Astrocyte of the cerebellum (primary cell): ENCODE results near the gene SHISA9.

ENCODE experiments used
- DNase-seq: peaks from one replicate; pipeline ENCODE4 v3.0.0-alpha.2; 2011; ENCODE audit warnings: low read depth
- H3K4me3 ChIP-seq: 2 replicates; pipeline ENCODE4 v1.5.1; 2011; ENCODE audit warnings: mild to moderate bottlenecking, low read depth, low read length, moderate library complexity
- in situ Hi-C: cut with HindIII; loops from 2 replicates; pipeline ENCODE4 v1.10.0; 2017; ENCODE audit warnings: low sequenced_read_pairs
- TF ChIP-seq, protein P1 (sequence below): IDR thresholded peaks from 2 replicates; pipeline ENCODE4 v1.5.1; 2012; ENCODE audit warnings: low read length, low read depth, moderate library complexity, mild to moderate bottlenecking; ENCODE audit errors: missing control alignments

The SHISA9 gene

DNA sequence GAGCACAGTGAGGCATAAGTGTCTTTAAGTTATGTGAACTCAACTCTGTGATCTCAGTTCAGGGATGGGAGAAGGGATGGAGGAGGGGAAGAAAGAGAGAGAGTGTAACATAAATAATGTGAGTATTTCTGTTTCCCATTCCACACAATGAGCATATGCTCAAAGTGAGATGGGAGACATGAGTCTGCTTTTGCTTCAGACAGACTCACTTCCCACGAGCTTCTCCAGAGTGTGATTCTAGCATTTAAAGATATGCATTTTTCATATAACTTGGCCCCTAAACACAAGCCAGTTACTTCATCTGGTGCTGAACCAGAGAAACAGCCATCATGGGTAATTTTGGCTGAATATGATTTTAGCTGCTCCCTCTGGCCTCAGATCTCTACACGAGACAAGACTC lies 35.0 kb downstream of the SHISA9 start:
- TF ChIP-seq, protein P1, sequence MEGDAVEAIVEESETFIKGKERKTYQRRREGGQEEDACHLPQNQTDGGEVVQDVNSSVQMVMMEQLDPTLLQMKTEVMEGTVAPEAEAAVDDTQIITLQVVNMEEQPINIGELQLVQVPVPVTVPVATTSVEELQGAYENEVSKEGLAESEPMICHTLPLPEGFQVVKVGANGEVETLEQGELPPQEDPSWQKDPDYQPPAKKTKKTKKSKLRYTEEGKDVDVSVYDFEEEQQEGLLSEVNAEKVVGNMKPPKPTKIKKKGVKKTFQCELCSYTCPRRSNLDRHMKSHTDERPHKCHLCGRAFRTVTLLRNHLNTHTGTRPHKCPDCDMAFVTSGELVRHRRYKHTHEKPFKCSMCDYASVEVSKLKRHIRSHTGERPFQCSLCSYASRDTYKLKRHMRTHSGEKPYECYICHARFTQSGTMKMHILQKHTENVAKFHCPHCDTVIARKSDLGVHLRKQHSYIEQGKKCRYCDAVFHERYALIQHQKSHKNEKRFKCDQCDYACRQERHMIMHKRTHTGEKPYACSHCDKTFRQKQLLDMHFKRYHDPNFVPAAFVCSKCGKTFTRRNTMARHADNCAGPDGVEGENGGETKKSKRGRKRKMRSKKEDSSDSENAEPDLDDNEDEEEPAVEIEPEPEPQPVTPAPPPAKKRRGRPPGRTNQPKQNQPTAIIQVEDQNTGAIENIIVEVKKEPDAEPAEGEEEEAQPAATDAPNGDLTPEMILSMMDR, result no peak
- H3K4me3 ChIP-seq, result no peak overlapping the region
- DNase-seq, result no peak
- in situ Hi-C loops, result no loop called here

DNA sequence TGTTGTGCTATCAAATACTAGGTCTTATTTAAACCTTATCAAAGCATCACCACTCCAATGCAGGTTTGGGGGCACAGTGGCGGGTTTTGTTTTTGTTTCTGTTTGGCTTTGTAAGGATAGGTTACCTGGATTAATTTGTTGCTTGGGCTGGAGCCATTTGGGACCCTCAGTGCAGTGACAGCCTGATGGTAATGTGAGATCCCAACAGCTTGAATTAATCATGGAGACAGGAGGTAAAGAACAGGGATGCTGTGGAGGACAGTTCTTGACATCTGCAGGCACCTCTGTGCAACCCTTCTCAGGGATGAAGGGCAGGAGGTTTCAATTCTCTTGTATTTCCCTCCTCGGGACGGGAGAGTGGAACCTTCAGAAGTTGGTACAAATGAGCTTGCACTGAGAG lies 40.5 kb downstream of the SHISA9 start:
- DNase-seq, result no peak
- in situ Hi-C loops, result no loop called here
- TF ChIP-seq, protein P1, result no peak
- H3K4me3 ChIP-seq, result no peak overlapping the region

DNA sequence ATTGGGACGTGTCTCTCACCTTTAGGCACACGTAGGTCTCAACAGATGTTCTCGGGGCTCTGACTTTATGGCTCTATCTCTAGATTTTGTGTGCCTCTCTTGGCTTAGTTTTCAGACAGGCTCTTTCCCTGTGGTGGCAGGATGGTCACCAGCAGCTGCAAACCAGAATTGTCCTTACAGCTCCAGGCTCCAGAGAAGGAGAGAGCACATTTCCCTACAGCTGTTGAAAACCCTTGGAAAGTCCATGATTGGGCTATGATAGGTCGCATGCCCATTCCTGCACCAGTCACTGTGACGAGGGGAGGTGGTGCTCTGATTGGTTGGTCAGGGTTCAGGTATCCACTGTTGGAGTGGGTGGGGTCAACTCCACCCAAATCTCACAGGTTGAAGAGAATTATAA lies 41.5 kb downstream of the SHISA9 start:
- no peak for DNase-seq
- TF ChIP-seq, protein P1, result no peak
- in situ Hi-C loops, result no loop called here
- H3K4me3 ChIP-seq, result no peak overlapping the region

DNA sequence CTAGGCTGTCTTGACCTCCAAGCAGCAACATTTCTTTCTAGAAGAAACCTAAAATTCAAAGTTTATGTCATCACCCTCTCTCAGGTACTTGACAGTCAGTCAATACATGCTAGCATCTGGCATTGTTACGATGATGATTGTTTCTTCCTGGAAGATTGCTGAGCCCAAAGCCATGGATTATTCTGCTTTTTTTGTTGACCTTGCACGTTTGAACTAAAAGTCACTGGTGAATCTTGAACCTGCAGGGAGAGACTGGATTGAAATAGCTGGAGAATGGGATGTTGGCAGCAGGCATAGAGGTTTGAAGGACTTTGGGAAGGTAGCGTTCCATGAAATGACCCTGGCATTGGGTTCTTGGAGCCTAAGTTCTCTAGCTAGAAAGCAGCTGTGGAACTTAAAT lies 42.9 kb downstream of the SHISA9 start:
- no peak for DNase-seq
- no peak overlapping the region for H3K4me3 ChIP-seq
- in situ Hi-C loops, result no loop called here
- TF ChIP-seq, protein P1, result no peak

DNA sequence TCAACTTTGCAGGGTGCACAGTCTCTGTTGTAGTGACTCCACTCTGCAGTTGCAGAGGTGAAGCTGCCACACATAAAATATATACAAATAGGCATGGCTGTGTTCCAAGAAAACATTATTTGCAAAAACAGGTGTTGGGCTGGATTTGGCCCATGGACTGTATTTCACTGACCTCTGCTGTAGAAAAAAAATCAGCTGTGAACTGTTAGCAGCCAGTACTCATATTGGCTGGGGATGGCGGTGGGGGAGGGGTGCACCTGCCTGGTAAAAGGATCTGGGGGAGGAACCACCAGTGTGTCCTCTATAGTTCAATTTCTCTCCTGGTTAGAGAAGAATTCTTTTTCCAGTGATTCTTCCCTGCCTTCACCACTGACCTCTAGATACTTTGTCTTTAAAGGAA lies 50.0 kb downstream of the SHISA9 start:
- in situ Hi-C loops, result no loop called here
- TF ChIP-seq, protein P1, result no peak
- H3K4me3 ChIP-seq, result no peak overlapping the region
- no peak for DNase-seq

DNA sequence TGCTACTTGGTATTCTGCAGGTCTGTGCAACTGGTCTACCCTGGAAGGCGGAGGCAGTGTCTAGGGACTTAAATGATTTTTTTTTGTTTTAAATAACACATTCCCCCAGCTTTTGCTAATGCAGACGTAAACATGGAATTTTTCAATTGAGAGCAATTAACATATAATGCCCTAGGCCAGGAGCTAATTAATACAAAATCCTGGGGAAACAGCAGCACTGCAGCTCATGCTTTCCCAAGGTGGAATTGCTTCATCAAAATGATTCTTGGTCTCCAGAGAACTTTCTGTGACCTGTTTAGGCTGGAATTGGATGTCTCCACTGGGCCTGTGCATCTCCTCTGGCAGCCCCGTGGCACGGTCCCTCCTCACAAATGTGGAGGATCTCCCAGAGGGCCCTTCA lies 50.6 kb downstream of the SHISA9 start:
- in situ Hi-C loops, result no loop called here
- TF ChIP-seq, protein P1, result no peak
- no peak overlapping the region for H3K4me3 ChIP-seq
- DNase-seq, result no peak

DNA sequence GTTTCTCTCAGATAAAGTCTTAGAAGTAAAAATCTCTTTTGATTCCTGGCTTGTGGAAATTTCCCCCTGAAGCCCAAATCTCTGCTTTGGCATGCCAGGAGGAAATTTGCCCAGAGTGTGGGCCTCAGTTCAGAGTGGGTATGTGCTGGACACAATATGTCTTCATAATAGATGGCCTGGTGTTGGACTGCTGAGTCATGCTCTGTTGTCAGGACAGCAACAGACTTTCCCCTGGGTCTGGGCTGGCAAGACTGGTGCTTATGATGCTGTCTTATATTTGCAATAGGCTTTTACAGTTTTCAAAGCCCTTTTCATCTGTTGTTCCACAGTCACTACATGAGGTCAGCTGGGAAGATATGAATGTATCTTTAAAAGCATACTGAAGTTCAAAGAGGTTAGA lies 57.0 kb downstream of the SHISA9 start:
- in situ Hi-C loops, result no loop called here
- DNase-seq, result no peak

More for the DNA sequence above, 57.0 kb downstream of the SHISA9 start:
- no peak overlapping the region for H3K4me3 ChIP-seq
- TF ChIP-seq, protein P1, result no peak
